ENCODE measurements around the gene SPC24.

SPC24 gene

GRCh38 chr19:11155373-11156120, at the start of gene SPC24:
TSS of gene SPC24 (minus strand) at chr19:11155782. CDS start at chr19:11155776, 6 bp downstream.
- peak; percentile 99 for DNase-seq

GRCh38 chr19:11204943-11205349, 49.4 kb upstream of the SPC24 start:
- no peak for DNase-seq

GRCh38 chr19:11204076-11204602, 48.6 kb upstream of the SPC24 start:
- DNase-seq, result no peak

- peak; percentile 73 for DNase-seq
These were observed 47.9 kb upstream of the SPC24 start for GRCh38 chr19:11203194-11204075.

- DNase-seq, result no peak
These were observed 47.1 kb upstream of the SPC24 start for GRCh38 chr19:11202488-11203193.

- no peak for DNase-seq
These were observed 46.2 kb upstream of the SPC24 start for GRCh38 chr19:11201791-11202190.

GRCh38 chr19:11200931-11201330, 45.3 kb upstream of the SPC24 start:
- DNase-seq, result no peak

GRCh38 chr19:11200015-11200574, 44.5 kb upstream of the SPC24 start:
- no peak for DNase-seq

- no peak for DNase-seq
These were observed 43.9 kb upstream of the SPC24 start for GRCh38 chr19:11199517-11199916.

- no peak for DNase-seq
These were observed 43.3 kb upstream of the SPC24 start for GRCh38 chr19:11198769-11199424.

GRCh38 chr19:11198175-11198534, 42.6 kb upstream of the SPC24 start:
- no peak for DNase-seq

- peak; percentile 91 for DNase-seq
These were observed 42.0 kb upstream of the SPC24 start, which contains the start of gene KANK2 for GRCh38 chr19:11197291-11198174. TSS of gene KANK2 (minus strand) at chr19:11197545. CDS start at chr19:11194511, 3,034 bp downstream.

GRCh38 chr19:11196406-11197287, 41.1 kb upstream of the SPC24 start:
- DNase-seq, result peak; percentile 78

GRCh38 chr19:11195681-11196080, 40.1 kb upstream of the SPC24 start:
- DNase-seq, result no peak

- DNase-seq, result peak; percentile 79
These were observed 39.3 kb upstream of the SPC24 start for GRCh38 chr19:11194656-11195558.

- no peak for DNase-seq
These were observed 38.6 kb upstream of the SPC24 start for GRCh38 chr19:11194173-11194572.

GRCh38 chr19:11192957-11193939, 37.7 kb upstream of the SPC24 start:
- no peak for DNase-seq

GRCh38 chr19:11191934-11192333, 36.4 kb upstream of the SPC24 start:
- no peak for DNase-seq

Data from right hindlimb (tissue), 1 donor.